H9 (cell line): Measurements from ENCODE around the gene AKR1B15. TPM values are rescaled to one million over a fixed set of nuclear protein-coding genes. Genes with fewer than 3 reads are reported as not detected.

Experiments
- DNase-seq: peaks from one replicate; pipeline ENCODE4 v3.0.0-alpha.2; 2017
- H2AFZ ChIP-seq: one replicate; pipeline ENCODE4 v1.6.1; 2013; ENCODE audit warnings: mild to moderate bottlenecking, low read length, control low read depth, moderate library complexity
- H2AK5ac ChIP-seq: 2 replicates; pipeline ENCODE4 v1.6.1; 2013; ENCODE audit warnings: low read length, control low read depth, mixed read lengths; ENCODE audit not compliant: insufficient read length
- H2BK120ac ChIP-seq: one replicate; pipeline ENCODE4 v1.6.1; 2013; ENCODE audit warnings: low read depth, mild to moderate bottlenecking, low read length, control low read depth, inconsistent platforms; ENCODE audit not compliant: poor library complexity, severe bottlenecking
- H2BK12ac ChIP-seq: 2 replicates; pipeline ENCODE4 v1.6.1; 2013; ENCODE audit warnings: low read length, control low read depth, mixed read lengths, low read depth; ENCODE audit not compliant: insufficient read length
- H2BK15ac ChIP-seq: 2 replicates; pipeline ENCODE4 v1.6.1; 2013; ENCODE audit warnings: low read depth, low read length, control low read depth
- H2BK20ac ChIP-seq: one replicate; pipeline ENCODE4 v1.6.1; 2013; ENCODE audit warnings: low read depth, mild to moderate bottlenecking, low read length, control low read depth, inconsistent platforms; ENCODE audit not compliant: poor library complexity, severe bottlenecking
- H2BK5ac ChIP-seq: 2 replicates; pipeline ENCODE4 v1.6.1; 2013; ENCODE audit warnings: low read length, control low read depth, mixed read lengths; ENCODE audit not compliant: insufficient read length
- H3K14ac ChIP-seq: 2 replicates; pipeline ENCODE4 v1.6.1; 2013; ENCODE audit warnings: low read length, control low read depth; ENCODE audit not compliant: insufficient read depth
- H3K18ac ChIP-seq: 2 replicates; pipeline ENCODE4 v1.6.1; 2013; ENCODE audit warnings: low read depth, mild to moderate bottlenecking, mixed read lengths, low read length, control low read depth; ENCODE audit not compliant: insufficient read length
- H3K23ac ChIP-seq: 2 replicates; pipeline ENCODE4 v1.6.1; 2013; ENCODE audit warnings: low read length, control low read depth, mixed read lengths, low read depth; ENCODE audit not compliant: insufficient read length
- H3K23me2 ChIP-seq: 2 replicates; pipeline ENCODE4 v1.6.1; 2013; ENCODE audit warnings: low read depth, mild to moderate bottlenecking, mixed read lengths, low read length, control low read depth; ENCODE audit not compliant: insufficient read length, poor library complexity, severe bottlenecking
- H3K27ac ChIP-seq: 2 replicates; pipeline ENCODE4 v1.5.1; 2013; ENCODE audit warnings: low read length, control low read depth, mixed read lengths, low read depth; ENCODE audit not compliant: insufficient read length
- H3K27me3 ChIP-seq: 2 replicates; pipeline ENCODE4 v1.6.1; 2013; ENCODE audit warnings: low read length, control low read depth, inconsistent platforms; ENCODE audit not compliant: insufficient read depth
- H3K4ac ChIP-seq: 2 replicates; pipeline ENCODE4 v1.6.1; 2013; ENCODE audit warnings: low read depth, mild to moderate bottlenecking, control low read depth, inconsistent platforms, low read length, moderate library complexity
- H3K4me1 ChIP-seq: 2 replicates; pipeline ENCODE4 v1.6.1; 2013; ENCODE audit warnings: low read length, control low read depth, inconsistent platforms; ENCODE audit not compliant: insufficient read depth
- H3K4me2 ChIP-seq: 2 replicates; pipeline ENCODE4 v1.6.1; 2013; ENCODE audit warnings: low read length, control low read depth, mixed read lengths; ENCODE audit not compliant: insufficient read length, insufficient read depth
- H3K56ac ChIP-seq: 2 replicates; pipeline ENCODE4 v1.6.1; 2013; ENCODE audit warnings: low read depth, mild to moderate bottlenecking, mixed read lengths, low read length, control low read depth; ENCODE audit not compliant: insufficient read length
- H3K79me1 ChIP-seq: 2 replicates; pipeline ENCODE4 v1.6.1; 2013; ENCODE audit warnings: low read depth, mild to moderate bottlenecking, moderate library complexity, low read length, control low read depth, inconsistent platforms; ENCODE audit not compliant: insufficient read depth, poor library complexity, severe bottlenecking
- H3K79me2 ChIP-seq: 2 replicates; pipeline ENCODE4 v1.6.1; 2013; ENCODE audit warnings: low read length, control low read depth, inconsistent platforms; ENCODE audit not compliant: insufficient read depth
- H3K9ac ChIP-seq: 2 replicates; pipeline ENCODE4 v1.6.1; 2013; ENCODE audit warnings: low read length, control low read depth, mixed read lengths; ENCODE audit not compliant: insufficient read length; ENCODE audit errors: extremely low read depth
- H3K9me3 ChIP-seq: one replicate; pipeline ENCODE4 v1.6.1; 2013; ENCODE audit warnings: low read depth, low read length, inconsistent platforms; ENCODE audit not compliant: control insufficient read depth
- H3T11ph ChIP-seq: one replicate; pipeline ENCODE4 v1.6.1; 2013; ENCODE audit warnings: mild to moderate bottlenecking, low read length, control low read depth, inconsistent platforms
- H4K20me1 ChIP-seq: one replicate; pipeline ENCODE4 v1.6.1; 2013; ENCODE audit not compliant: control insufficient read depth, insufficient read length, insufficient read depth
- H4K5ac ChIP-seq: 2 replicates; pipeline ENCODE4 v1.6.1; 2013; ENCODE audit warnings: low read depth, mild to moderate bottlenecking, mixed read lengths, low read length, control low read depth; ENCODE audit not compliant: insufficient read length
- H4K8ac ChIP-seq: replicated peaks from 2 replicates; pipeline ENCODE4 v1.6.1; 2013; ENCODE audit warnings: low read length, control low read depth, mixed read lengths, low read depth; ENCODE audit not compliant: insufficient read length
- H4K91ac ChIP-seq: 2 replicates; pipeline ENCODE4 v1.6.1; 2013; ENCODE audit warnings: low read depth, mild to moderate bottlenecking, moderate library complexity, mixed read lengths, low read length, control low read depth; ENCODE audit not compliant: insufficient read length
- H3K27ac Mint-ChIP-seq, 3 experiments: 2 replicates in 2 of 3; 3 replicates in 1 of 3; pipeline ENCODE4 v1.8.0; 2020 to 2021; ENCODE audit warnings: mixed read lengths in 3 of 3, mild to moderate bottlenecking in 1 of 3, moderate library complexity in 1 of 3
- H3K27me3 Mint-ChIP-seq: 2 replicates; pipeline ENCODE4 v1.8.0; 2021; ENCODE audit warnings: low read depth, mild to moderate bottlenecking, moderate library complexity, mixed read lengths
- H3K36me3 Mint-ChIP-seq, 3 experiments: 2 replicates in 2 of 3; 3 replicates in 1 of 3; pipeline ENCODE4 v1.8.0; 2020 to 2021; ENCODE audit warnings: low read depth in 3 of 3, mixed read lengths in 3 of 3; ENCODE audit not compliant: insufficient read depth in 1 of 3
- H3K4me1 Mint-ChIP-seq, 2 experiments: 2 replicates each; pipeline ENCODE4 v1.8.0; 2020; ENCODE audit warnings: mixed read lengths in 2 of 2
- H3K4me3 Mint-ChIP-seq, 2 experiments: 2 replicates in 1 of 2; 3 replicates in 1 of 2; pipeline ENCODE4 v1.8.0; 2020 to 2021; ENCODE audit warnings: mild to moderate bottlenecking in 2 of 2, mixed read lengths in 2 of 2, moderate library complexity in 1 of 2
- H3K9me3 Mint-ChIP-seq, 2 experiments: 2 replicates in 1 of 2; 3 replicates in 1 of 2; pipeline ENCODE4 v1.8.0; 2020; ENCODE audit warnings: mild to moderate bottlenecking in 2 of 2, mixed read lengths in 2 of 2, moderate library complexity in 1 of 2
- CTCF ChIP-seq: fragments of 200-600 bp; sonication (generic); conservative IDR thresholded peaks from 3 replicates; pipeline ENCODE4 v1.8.0; 2021; ENCODE audit warnings: antibody characterized with exemption, mild to moderate bottlenecking
- WGBS: extraction: QIAGEN DNeasy Blood & Tissue Kit; methylation state at CpG from one replicate; pipeline ENCODE4 v1.1.7; 2013; ENCODE audit warnings: missing lambda C conversion rate, low lambda C conversion rate, mixed read lengths; ENCODE audit not compliant: insufficient read length; ENCODE audit errors: extremely low coverage; 5-methylcytosine and 5-hydroxymethylcytosine counted together
- total RNA-seq: library from RNA; stranded (reverse); gene quantifications from 2 replicates; pipeline ENCODE4 v1.2.1, GENCODE V29; 2021

Gene AKR1B15
- total RNA-seq, 1 experiment from 2014 or later, result not detected

DNA sequence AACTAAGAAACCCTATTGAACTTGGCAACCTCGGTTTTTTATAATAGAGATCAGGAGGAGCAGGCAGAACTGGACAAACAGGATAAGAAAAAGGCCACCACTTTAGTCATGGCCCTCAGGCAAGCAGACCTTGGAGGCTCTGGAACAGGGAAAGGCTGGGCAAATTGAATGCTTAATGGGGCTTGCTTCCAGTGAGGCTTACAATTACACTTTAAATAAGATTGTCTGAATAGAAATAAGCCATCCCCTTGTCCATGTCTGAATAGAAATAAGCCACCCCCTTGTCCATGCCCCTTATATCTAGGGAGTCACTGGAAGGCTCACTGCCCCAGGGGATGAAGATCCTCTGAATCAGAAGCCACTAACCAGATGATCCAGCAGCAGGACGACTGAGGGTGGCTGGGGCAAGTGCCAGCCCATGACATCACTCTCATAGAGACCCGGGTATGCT, 40.6 kb downstream of the AKR1B15 start:
- Histone ChIP-seq H3K18ac (no peak overlapping the region), H3K14ac (no peak overlapping the region), H3K79me1 (no peaks in the 10 kb centered on the region), H4K8ac (no peak overlapping the region), H4K20me1 (no peaks in the 10 kb centered on the region), H2BK15ac (no peak overlapping the region), H3K4me2 (no peak overlapping the region), H2BK12ac (no peak overlapping the region), H3T11ph (no peak overlapping the region), H4K5ac (no peak overlapping the region), H2AK5ac (no peak overlapping the region), H2AFZ (no peak overlapping the region), H3K4ac (no peak overlapping the region), H3K27me3 (no peaks in the 10 kb centered on the region), H3K27ac (no peak overlapping the region), H3K9ac (no peak overlapping the region), H3K9me3 (no peaks in the 10 kb centered on the region), H3K23ac (no peak overlapping the region), H3K56ac (no peak overlapping the region), H4K91ac (no peak overlapping the region), H3K79me2 (no peaks in the 10 kb centered on the region), H2BK20ac (no peak overlapping the region), H3K23me2 (no peaks in the 10 kb centered on the region), H2BK5ac (no peak overlapping the region), H2BK120ac (no peak overlapping the region), H3K4me1 (no peaks in the 10 kb centered on the region)
- Mint-ChIP-seq H3K4me1 (no peaks in the 10 kb centered on the region), H3K27ac (no peak overlapping the region), H3K36me3 (peaks cover 7 to 19% (median 8%) of the 10 kb centered on the region in 3 experiments; a peak in 5 of 7 replicates), H3K27me3 (peaks cover 10% of the 10 kb centered on the region), H3K4me3 (no peak overlapping the region), H3K9me3 (peaks cover 27 to 29% of the 10 kb centered on the region in 2 experiments)
- no peak for DNase-seq
- TF ChIP-seq CTCF, result no peak
- no CpG with 5 or more reads among the region's 3 CpGs for WGBS
